ENCODE data around the gene ADAMTS4. TPM values are rescaled to one million over a fixed set of nuclear protein-coding genes. Genes with fewer than 3 reads are reported as not detected.

Gene ADAMTS4
- total RNA-seq, 4 donors from 2014 or later, result 0.20 to 15.3 (median 4.2) TPM

- TF ChIP-seq POLR2A (IDR thresholded peaks at IDR 0.05) (no peak), CTCF (IDR thresholded peaks at IDR 0.05) (no peak)
- WGBS, 2 donors, result 1% methylated on average over 33 of the region's 33 CpGs
- intact Hi-C loops (cut with DNase I; ENCODE audit: low total_unique reads), result no loop called here
- DNase-seq (ENCODE audit: low spot score in 2 of 2), result peak; percentile 83 to 95
- peak within 1 kb of the TSS; percentile 61 for H3K4me3 ChIP-seq (ENCODE audit: low read depth, poor library complexity, severe bottlenecking)
Observed at GRCh38 chr1:161153682-161154337, 45.0 kb downstream of the ADAMTS4 start, which contains the start of gene UFC1. UFC1 (plus strand) TSS chr1:161153978; CDS start chr1:161153998, 20 bp downstream.

- DNase-seq (ENCODE audit: low spot score in 2 of 2), result no peak
- TF ChIP-seq CTCF (IDR thresholded peaks at IDR 0.05), result no peak
- no peak for TF ChIP-seq POLR2A (IDR thresholded peaks at IDR 0.05)
- intact Hi-C loops (cut with DNase I; ENCODE audit: low total_unique reads), result no loop called here
- H3K4me3 ChIP-seq (ENCODE audit: low read depth, poor library complexity, severe bottlenecking), result no peak overlapping the region
- WGBS, 2 donors, result 21 to 24% methylated on average over 9 of the region's 9 CpGs
Observed at GRCh38 chr1:161153176-161153575, 45.7 kb downstream of the ADAMTS4 start.

GRCh38 chr1:161145832-161146231 is 53.0 kb downstream of the ADAMTS4 start:
- H3K4me3 ChIP-seq (ENCODE audit: low read depth, poor library complexity, severe bottlenecking), result no peak overlapping the region
- intact Hi-C loops (cut with DNase I; ENCODE audit: low total_unique reads), result no loop called here
- TF ChIP-seq POLR2A (IDR thresholded peaks at IDR 0.05) (no peak), CTCF (IDR thresholded peaks at IDR 0.05) (no peak)
- 81 to 86% methylated on average over 3 of the region's 3 CpGs for WGBS, 2 donors
- peak in 1 of 2 donors; percentile 31 for DNase-seq (ENCODE audit: low spot score in 2 of 2)

- no peak for DNase-seq (ENCODE audit: low spot score in 2 of 2)
- intact Hi-C loops (cut with DNase I; ENCODE audit: low total_unique reads), result no loop called here
- 93 to 96% methylated on average over 29 of the region's 29 CpGs for WGBS, 2 donors
- H3K4me3 ChIP-seq (ENCODE audit: low read depth, poor library complexity, severe bottlenecking), result no peak overlapping the region
- TF ChIP-seq POLR2A (IDR thresholded peaks at IDR 0.05) (no peak), CTCF (IDR thresholded peaks at IDR 0.05) (no peak)
Observed at GRCh38 chr1:161140755-161141400, 58.0 kb downstream of the ADAMTS4 start.

- 27 to 46% methylated on average over 1 of the region's 1 CpG for WGBS, 2 donors
- intact Hi-C loops (cut with DNase I; ENCODE audit: low total_unique reads), result no loop called here
- no peak for TF ChIP-seq POLR2A (IDR thresholded peaks at IDR 0.05)
- no peak for TF ChIP-seq CTCF (IDR thresholded peaks at IDR 0.05)
- H3K4me3 ChIP-seq (ENCODE audit: low read depth, poor library complexity, severe bottlenecking), result no peak overlapping the region
- DNase-seq (ENCODE audit: low spot score in 2 of 2), result no peak
Observed at GRCh38 chr1:161139766-161140165, 59.1 kb downstream of the ADAMTS4 start.

Measured in lower leg skin (tissue), 4 donors.